ENCODE data around the gene FOLR3.

FOLR3 gene

DNA sequence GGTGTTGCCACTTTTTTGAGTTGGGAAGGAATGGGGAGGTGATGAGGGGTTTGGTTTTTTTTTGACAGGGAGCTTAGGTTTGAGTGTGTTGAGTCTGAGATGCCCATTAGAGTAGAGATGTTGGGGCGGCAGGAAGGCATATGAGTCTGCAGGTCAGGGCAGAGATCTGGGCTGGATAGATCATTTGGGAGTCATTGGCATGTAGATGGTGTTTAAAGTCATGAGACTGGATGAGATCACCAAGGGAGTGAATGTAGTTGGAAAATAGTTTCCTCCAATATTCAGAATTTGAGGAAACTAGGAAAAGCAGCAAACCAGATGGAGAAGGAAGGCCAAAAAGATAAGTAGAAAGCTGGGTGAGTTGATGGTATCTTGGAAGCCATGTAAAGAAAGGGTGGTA is 21.0 kb upstream of the FOLR3 start (continued):
- TF ChIP-seq, protein P1, sequence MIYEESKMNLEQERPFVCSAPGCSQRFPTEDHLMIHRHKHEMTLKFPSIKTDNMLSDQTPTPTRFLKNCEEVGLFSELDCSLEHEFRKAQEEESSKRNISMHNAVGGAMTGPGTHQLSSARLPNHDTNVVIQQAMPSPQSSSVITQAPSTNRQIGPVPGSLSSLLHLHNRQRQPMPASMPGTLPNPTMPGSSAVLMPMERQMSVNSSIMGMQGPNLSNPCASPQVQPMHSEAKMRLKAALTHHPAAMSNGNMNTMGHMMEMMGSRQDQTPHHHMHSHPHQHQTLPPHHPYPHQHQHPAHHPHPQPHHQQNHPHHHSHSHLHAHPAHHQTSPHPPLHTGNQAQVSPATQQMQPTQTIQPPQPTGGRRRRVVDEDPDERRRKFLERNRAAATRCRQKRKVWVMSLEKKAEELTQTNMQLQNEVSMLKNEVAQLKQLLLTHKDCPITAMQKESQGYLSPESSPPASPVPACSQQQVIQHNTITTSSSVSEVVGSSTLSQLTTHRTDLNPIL (CRISPR knock-in tag; IDR thresholded peaks at IDR 0.05; ENCODE audit: low read depth): no peak

DNA sequence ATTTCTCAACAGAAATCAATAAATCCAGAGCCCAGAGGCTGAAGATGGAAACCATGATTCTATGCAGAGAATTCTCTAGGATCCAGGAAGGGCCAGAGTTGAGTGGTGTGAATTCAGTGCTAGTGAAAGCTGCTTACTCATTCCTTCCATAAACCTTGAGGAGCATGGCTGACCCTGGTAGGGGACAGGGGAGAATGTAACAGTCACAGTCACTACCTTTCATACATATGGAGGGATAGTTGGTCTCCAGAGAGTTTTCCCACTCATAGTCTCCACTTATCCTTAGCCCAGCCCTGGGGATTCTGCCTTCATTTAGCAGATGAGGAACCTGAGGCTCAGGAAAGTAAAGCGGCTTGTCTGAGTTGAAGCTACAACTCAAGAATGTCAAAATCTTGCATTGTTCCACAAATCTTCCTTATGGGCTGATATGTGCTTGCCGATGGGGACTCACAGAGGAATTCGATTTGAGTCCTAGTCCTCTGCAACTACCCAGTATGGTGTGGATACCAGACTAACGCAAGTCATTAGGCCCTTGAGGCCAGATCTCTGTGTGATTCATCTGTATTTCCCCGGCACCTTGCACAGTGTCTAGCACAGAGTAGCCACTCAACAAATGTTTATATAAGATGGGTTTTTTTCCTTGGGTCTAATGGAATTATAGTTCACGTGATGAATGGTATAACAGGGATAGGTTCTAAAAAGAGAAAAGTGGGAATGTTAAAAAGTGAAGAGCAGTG is 19.3 kb upstream of the FOLR3 start:
- ATAC-seq: no peak
- TF ChIP-seq OSR1 (CRISPR knock-in tag; IDR thresholded peaks at IDR 0.05): no peak
- TF ChIP-seq, protein P1 (CRISPR knock-in tag; IDR thresholded peaks at IDR 0.05; ENCODE audit: low read depth): no peak
- no peak for TF ChIP-seq ZC3H10 (CRISPR knock-in tag; IDR thresholded peaks at IDR 0.05)
- no peak for TF ChIP-seq TCF4 (CRISPR knock-in tag; IDR thresholded peaks at IDR 0.05; ENCODE audit: borderline replicate concordance)
- no peak for TF ChIP-seq GLIS3 (CRISPR knock-in tag; IDR thresholded peaks at IDR 0.05)
- TF ChIP-seq, protein P2, sequence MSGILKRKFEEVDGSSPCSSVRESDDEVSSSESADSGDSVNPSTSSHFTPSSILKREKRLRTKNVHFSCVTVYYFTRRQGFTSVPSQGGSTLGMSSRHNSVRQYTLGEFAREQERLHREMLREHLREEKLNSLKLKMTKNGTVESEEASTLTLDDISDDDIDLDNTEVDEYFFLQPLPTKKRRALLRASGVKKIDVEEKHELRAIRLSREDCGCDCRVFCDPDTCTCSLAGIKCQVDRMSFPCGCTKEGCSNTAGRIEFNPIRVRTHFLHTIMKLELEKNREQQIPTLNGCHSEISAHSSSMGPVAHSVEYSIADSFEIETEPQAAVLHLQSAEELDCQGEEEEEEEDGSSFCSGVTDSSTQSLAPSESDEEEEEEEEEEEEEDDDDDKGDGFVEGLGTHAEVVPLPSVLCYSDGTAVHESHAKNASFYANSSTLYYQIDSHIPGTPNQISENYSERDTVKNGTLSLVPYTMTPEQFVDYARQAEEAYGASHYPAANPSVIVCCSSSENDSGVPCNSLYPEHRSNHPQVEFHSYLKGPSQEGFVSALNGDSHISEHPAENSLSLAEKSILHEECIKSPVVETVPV (CRISPR knock-in tag; IDR thresholded peaks at IDR 0.05): no peak
- TF ChIP-seq RARB (CRISPR knock-in tag; IDR thresholded peaks at IDR 0.05): no peak
- TF ChIP-seq ISL1 (CRISPR knock-in tag; IDR thresholded peaks at IDR 0.05): no peak
- TF ChIP-seq ZNF565 (CRISPR knock-in tag; conservative IDR thresholded peaks at IDR 0.05; ENCODE audit: low read depth): no peak
- no peak for TF ChIP-seq ARNTL (CRISPR knock-in tag; IDR thresholded peaks at IDR 0.05; ENCODE audit: borderline replicate concordance, low read depth)
- TF ChIP-seq ZFP3 (CRISPR knock-in tag; IDR thresholded peaks at IDR 0.05): no peak
- TF ChIP-seq, protein P3, sequence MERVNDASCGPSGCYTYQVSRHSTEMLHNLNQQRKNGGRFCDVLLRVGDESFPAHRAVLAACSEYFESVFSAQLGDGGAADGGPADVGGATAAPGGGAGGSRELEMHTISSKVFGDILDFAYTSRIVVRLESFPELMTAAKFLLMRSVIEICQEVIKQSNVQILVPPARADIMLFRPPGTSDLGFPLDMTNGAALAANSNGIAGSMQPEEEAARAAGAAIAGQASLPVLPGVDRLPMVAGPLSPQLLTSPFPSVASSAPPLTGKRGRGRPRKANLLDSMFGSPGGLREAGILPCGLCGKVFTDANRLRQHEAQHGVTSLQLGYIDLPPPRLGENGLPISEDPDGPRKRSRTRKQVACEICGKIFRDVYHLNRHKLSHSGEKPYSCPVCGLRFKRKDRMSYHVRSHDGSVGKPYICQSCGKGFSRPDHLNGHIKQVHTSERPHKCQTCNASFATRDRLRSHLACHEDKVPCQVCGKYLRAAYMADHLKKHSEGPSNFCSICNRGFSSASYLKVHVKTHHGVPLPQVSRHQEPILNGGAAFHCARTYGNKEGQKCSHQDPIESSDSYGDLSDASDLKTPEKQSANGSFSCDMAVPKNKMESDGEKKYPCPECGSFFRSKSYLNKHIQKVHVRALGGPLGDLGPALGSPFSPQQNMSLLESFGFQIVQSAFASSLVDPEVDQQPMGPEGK (CRISPR knock-in tag; IDR thresholded peaks at IDR 0.05; ENCODE audit: borderline replicate concordance): no peak
- TF ChIP-seq BACH2 (CRISPR knock-in tag; IDR thresholded peaks at IDR 0.05; ENCODE audit: borderline replicate concordance): no peak
- no peak for TF ChIP-seq TOX (CRISPR knock-in tag; IDR thresholded peaks at IDR 0.05; ENCODE audit: borderline replicate concordance)
- no peak for TF ChIP-seq ESRRG (CRISPR knock-in tag; IDR thresholded peaks at IDR 0.05)
- no peak for TF ChIP-seq ZNF70 (CRISPR knock-in tag; IDR thresholded peaks at IDR 0.05)
- TF ChIP-seq ZNF8 (CRISPR knock-in tag; IDR thresholded peaks at IDR 0.05): no peak
- TF ChIP-seq, protein P4, sequence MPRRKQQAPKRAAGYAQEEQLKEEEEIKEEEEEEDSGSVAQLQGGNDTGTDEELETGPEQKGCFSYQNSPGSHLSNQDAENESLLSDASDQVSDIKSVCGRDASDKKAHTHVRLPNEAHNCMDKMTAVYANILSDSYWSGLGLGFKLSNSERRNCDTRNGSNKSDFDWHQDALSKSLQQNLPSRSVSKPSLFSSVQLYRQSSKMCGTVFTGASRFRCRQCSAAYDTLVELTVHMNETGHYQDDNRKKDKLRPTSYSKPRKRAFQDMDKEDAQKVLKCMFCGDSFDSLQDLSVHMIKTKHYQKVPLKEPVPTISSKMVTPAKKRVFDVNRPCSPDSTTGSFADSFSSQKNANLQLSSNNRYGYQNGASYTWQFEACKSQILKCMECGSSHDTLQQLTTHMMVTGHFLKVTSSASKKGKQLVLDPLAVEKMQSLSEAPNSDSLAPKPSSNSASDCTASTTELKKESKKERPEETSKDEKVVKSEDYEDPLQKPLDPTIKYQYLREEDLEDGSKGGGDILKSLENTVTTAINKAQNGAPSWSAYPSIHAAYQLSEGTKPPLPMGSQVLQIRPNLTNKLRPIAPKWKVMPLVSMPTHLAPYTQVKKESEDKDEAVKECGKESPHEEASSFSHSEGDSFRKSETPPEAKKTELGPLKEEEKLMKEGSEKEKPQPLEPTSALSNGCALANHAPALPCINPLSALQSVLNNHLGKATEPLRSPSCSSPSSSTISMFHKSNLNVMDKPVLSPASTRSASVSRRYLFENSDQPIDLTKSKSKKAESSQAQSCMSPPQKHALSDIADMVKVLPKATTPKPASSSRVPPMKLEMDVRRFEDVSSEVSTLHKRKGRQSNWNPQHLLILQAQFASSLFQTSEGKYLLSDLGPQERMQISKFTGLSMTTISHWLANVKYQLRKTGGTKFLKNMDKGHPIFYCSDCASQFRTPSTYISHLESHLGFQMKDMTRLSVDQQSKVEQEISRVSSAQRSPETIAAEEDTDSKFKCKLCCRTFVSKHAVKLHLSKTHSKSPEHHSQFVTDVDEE (CRISPR knock-in tag; IDR thresholded peaks at IDR 0.05): no peak
- TF ChIP-seq SNAI2 (CRISPR knock-in tag; IDR thresholded peaks at IDR 0.05): no peak
- TF ChIP-seq CSDC2 (CRISPR knock-in tag; IDR thresholded peaks at IDR 0.05): no peak

DNA sequence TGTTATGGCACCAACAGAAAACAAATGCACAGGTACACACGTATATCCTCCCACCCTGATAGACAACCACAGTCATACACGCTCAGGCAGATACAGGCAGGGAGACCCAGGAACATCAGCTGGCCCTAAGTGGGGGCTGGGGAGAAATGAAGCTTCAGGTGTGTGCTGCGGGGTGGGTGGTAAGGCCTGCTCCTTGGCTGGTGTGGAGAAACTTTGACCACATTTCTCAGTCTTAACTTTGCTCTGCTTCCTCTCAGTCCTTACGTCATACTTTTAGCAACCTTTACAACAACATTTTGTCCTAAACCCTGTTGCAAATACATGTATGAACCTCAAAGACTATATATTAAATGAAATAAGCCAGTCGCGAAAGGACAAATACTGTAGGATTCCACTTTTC is 16.3 kb upstream of the FOLR3 start:
- ATAC-seq: no peak
- no peak for TF ChIP-seq ZC3H10 (CRISPR knock-in tag; IDR thresholded peaks at IDR 0.05)
- TF ChIP-seq ZFP3 (CRISPR knock-in tag; IDR thresholded peaks at IDR 0.05): no peak
- no peak for TF ChIP-seq ZNF565 (CRISPR knock-in tag; conservative IDR thresholded peaks at IDR 0.05; ENCODE audit: low read depth)
- no peak for TF ChIP-seq ZFP30 (CRISPR knock-in tag; IDR thresholded peaks at IDR 0.05)
- no peak for TF ChIP-seq CSDC2 (CRISPR knock-in tag; IDR thresholded peaks at IDR 0.05)
- TF ChIP-seq, protein P5, sequence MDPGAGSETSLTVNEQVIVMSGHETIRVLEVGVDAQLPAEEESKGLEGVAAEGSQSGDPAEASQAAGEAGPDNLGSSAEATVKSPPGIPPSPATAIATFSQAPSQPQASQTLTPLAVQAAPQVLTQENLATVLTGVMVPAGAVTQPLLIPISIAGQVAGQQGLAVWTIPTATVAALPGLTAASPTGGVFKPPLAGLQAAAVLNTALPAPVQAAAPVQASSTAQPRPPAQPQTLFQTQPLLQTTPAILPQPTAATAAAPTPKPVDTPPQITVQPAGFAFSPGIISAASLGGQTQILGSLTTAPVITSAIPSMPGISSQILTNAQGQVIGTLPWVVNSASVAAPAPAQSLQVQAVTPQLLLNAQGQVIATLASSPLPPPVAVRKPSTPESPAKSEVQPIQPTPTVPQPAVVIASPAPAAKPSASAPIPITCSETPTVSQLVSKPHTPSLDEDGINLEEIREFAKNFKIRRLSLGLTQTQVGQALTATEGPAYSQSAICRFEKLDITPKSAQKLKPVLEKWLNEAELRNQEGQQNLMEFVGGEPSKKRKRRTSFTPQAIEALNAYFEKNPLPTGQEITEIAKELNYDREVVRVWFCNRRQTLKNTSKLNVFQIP (CRISPR knock-in tag; IDR thresholded peaks at IDR 0.05; ENCODE audit: borderline replicate concordance, low read depth): no peak
- no peak for TF ChIP-seq TOX (CRISPR knock-in tag; IDR thresholded peaks at IDR 0.05; ENCODE audit: borderline replicate concordance)
- TF ChIP-seq, protein P4 (CRISPR knock-in tag; IDR thresholded peaks at IDR 0.05): no peak
- TF ChIP-seq, protein P3 (CRISPR knock-in tag; IDR thresholded peaks at IDR 0.05; ENCODE audit: borderline replicate concordance): no peak
